ENCODE measurements around the gene TAOK1.
"Not testable (repeated sequence)": the region's sequence is repeated elsewhere in the genome, so short reads cannot be mapped to it uniquely, and the experiment has no call there.

TAOK1 gene

GRCh38 chr17:29555840-29556239, 165.7 kb downstream of the TAOK1 start:
- no peak for DNase-seq

- DNase-seq = no peak
Measured at GRCh38 chr17:29557085-29557738, 167.0 kb downstream of the TAOK1 start.

GRCh38 chr17:29557739-29558116, 167.6 kb downstream of the TAOK1 start:
- no peak for DNase-seq

- DNase-seq = not testable (repeated sequence)
Measured at GRCh38 chr17:29558139-29558538, 168.0 kb downstream of the TAOK1 start.

GRCh38 chr17:29559640-29560039, 169.5 kb downstream of the TAOK1 start:
- no peak for DNase-seq

- DNase-seq = no peak
Measured at GRCh38 chr17:29560316-29560715, 170.2 kb downstream of the TAOK1 start.

GRCh38 chr17:29561554-29562517, 171.7 kb downstream of the TAOK1 start:
- no peak for DNase-seq

- DNase-seq = no peak
Measured at GRCh38 chr17:29562615-29563014, 172.5 kb downstream of the TAOK1 start.

GRCh38 chr17:29563816-29564215, 173.7 kb downstream of the TAOK1 start:
- DNase-seq = no peak

- DNase-seq = peak; percentile 52
Measured at GRCh38 chr17:29565643-29566472, 175.7 kb downstream of the TAOK1 start.

GRCh38 chr17:29566473-29567303, 176.5 kb downstream of the TAOK1 start, which contains the start of gene ABHD15:
TSS of gene ABHD15 (minus strand) at chr17:29567037. CDS start at chr17:29566966, 71 bp downstream.
- peak; percentile 53 for DNase-seq

- DNase-seq = no peak
Measured at GRCh38 chr17:29567304-29567553, 177.1 kb downstream of the TAOK1 start.

GRCh38 chr17:29567554-29568330, 177.6 kb downstream of the TAOK1 start:
- peak; percentile 49 for DNase-seq

GRCh38 chr17:29568331-29569244, 178.4 kb downstream of the TAOK1 start, which contains the start of gene TP53I13:
TSS of gene TP53I13 (plus strand) at chr17:29568701. CDS start at chr17:29568759, 58 bp downstream.
- DNase-seq = peak; percentile 79

GRCh38 chr17:29569245-29569950, 179.2 kb downstream of the TAOK1 start:
- no peak for DNase-seq

GRCh38 chr17:29570521-29570920, 180.4 kb downstream of the TAOK1 start:
- no peak for DNase-seq

- no peak for DNase-seq
Measured at GRCh38 chr17:29571486-29571882, 181.3 kb downstream of the TAOK1 start.

GRCh38 chr17:29571883-29572681, 181.9 kb downstream of the TAOK1 start:
- DNase-seq = no peak
